HEK293 (cell line): Measurements from ENCODE around the gene ZNF234.
A peak's percentile ranks its signal among the peaks of the same experiment; 100 is the strongest.

Experiments used
- GLI4 ChIP-seq: fragments of 450-650 bp; formaldehyde crosslinking; IDR thresholded peaks from 2 replicates; pipeline ENCODE4 v1.5.1; 2016; ENCODE audit warnings: missing biosample characterization, missing genetic modification characterization
- KLF10 ChIP-seq: fragments of 450-650 bp; IDR thresholded peaks from 2 replicates; pipeline ENCODE4 v1.5.1; 2018; ENCODE audit warnings: missing biosample characterization, mild to moderate bottlenecking, missing genetic modification characterization
- WT1 ChIP-seq: fragments of 450-650 bp; formaldehyde crosslinking; IDR thresholded peaks from 2 replicates; pipeline ENCODE4 v1.5.1; 2016; ENCODE audit warnings: missing biosample characterization, missing genetic modification characterization
- YY1 ChIP-seq: fragments of 450-650 bp; formaldehyde crosslinking; IDR thresholded peaks from 2 replicates; pipeline ENCODE4 v1.5.1; 2018; ENCODE audit warnings: missing biosample characterization, missing genetic modification characterization
- ZFP3 ChIP-seq: fragments of 450-650 bp; formaldehyde crosslinking; IDR thresholded peaks from 2 replicates; pipeline ENCODE4 v1.5.1; 2016; ENCODE audit warnings: low read depth, missing biosample characterization, missing genetic modification characterization
- ZFP41 ChIP-seq: fragments of 450-650 bp; formaldehyde crosslinking; IDR thresholded peaks from 2 replicates; pipeline ENCODE4 v1.5.1; 2016; ENCODE audit warnings: missing biosample characterization, missing genetic modification characterization, borderline replicate concordance
- ZNF10 ChIP-seq: fragments of 450-650 bp; formaldehyde crosslinking; IDR thresholded peaks from 2 replicates; pipeline ENCODE4 v1.5.1; 2017; ENCODE audit warnings: missing biosample characterization, missing genetic modification characterization
- ZNF140 ChIP-seq: fragments of 450-650 bp; formaldehyde crosslinking; IDR thresholded peaks from 2 replicates; pipeline ENCODE4 v1.5.1; 2016; ENCODE audit warnings: missing biosample characterization, missing genetic modification characterization
- ZNF292 ChIP-seq: fragments of 450-650 bp; formaldehyde crosslinking; IDR thresholded peaks from 2 replicates; pipeline ENCODE4 v1.5.1; 2016; ENCODE audit warnings: low read depth, missing biosample characterization, missing genetic modification characterization, borderline replicate concordance
- ZNF350 ChIP-seq: fragments of 450-650 bp; formaldehyde crosslinking; IDR thresholded peaks from 2 replicates; pipeline ENCODE4 v1.5.0; 2017; ENCODE audit warnings: missing biosample characterization, mild to moderate bottlenecking, missing genetic modification characterization
- ZNF423 ChIP-seq: fragments of 450-650 bp; formaldehyde crosslinking; IDR thresholded peaks from 2 replicates; pipeline ENCODE4 v1.5.1; 2016; ENCODE audit warnings: missing biosample characterization, missing genetic modification characterization
- ZNF48 ChIP-seq: fragments of 450-650 bp; formaldehyde crosslinking; IDR thresholded peaks from 2 replicates; pipeline ENCODE4 v1.5.1; 2016; ENCODE audit warnings: missing biosample characterization, missing genetic modification characterization
- ZNF514 ChIP-seq: fragments of 450-650 bp; formaldehyde crosslinking; IDR thresholded peaks from 2 replicates; pipeline ENCODE4 v1.5.1; 2016; ENCODE audit warnings: missing biosample characterization, missing genetic modification characterization
- ZNF521 ChIP-seq: fragments of 450-650 bp; formaldehyde crosslinking; IDR thresholded peaks from 2 replicates; pipeline ENCODE4 v1.5.1; 2017; ENCODE audit warnings: missing biosample characterization, mild to moderate bottlenecking, missing genetic modification characterization
- ZNF529 ChIP-seq: fragments of 450-650 bp; formaldehyde crosslinking; IDR thresholded peaks from 2 replicates; pipeline ENCODE4 v1.5.1; 2017; ENCODE audit warnings: missing genetic modification characterization, missing biosample characterization; ENCODE audit not compliant: insufficient replicate concordance
- ZNF548 ChIP-seq: fragments of 450-650 bp; formaldehyde crosslinking; IDR thresholded peaks from 2 replicates; pipeline ENCODE4 v1.5.1; 2016; ENCODE audit warnings: missing biosample characterization, missing genetic modification characterization
- ZNF549 ChIP-seq: fragments of 450-650 bp; IDR thresholded peaks from 2 replicates; pipeline ENCODE4 v1.5.1; 2018; ENCODE audit warnings: missing biosample characterization, missing genetic modification characterization, mild to moderate bottlenecking, inconsistent platforms, moderate library complexity
- ZNF596 ChIP-seq: fragments of 450-650 bp; IDR thresholded peaks from 2 replicates; pipeline ENCODE4 v1.5.0; 2018; ENCODE audit warnings: missing biosample characterization, mild to moderate bottlenecking, missing genetic modification characterization, moderate library complexity
- ZNF623 ChIP-seq: fragments of 450-650 bp; formaldehyde crosslinking; IDR thresholded peaks from 2 replicates; pipeline ENCODE4 v1.5.1; 2016; ENCODE audit warnings: missing biosample characterization, missing genetic modification characterization
- ZNF658 ChIP-seq: fragments of 450-650 bp; formaldehyde crosslinking; IDR thresholded peaks from 2 replicates; pipeline ENCODE4; 2016; ENCODE audit warnings: missing biosample characterization, missing genetic modification characterization
- ZNF777 ChIP-seq: fragments of 450-650 bp; formaldehyde crosslinking; IDR thresholded peaks from 2 replicates; pipeline ENCODE4 v1.5.1; 2017; ENCODE audit warnings: missing biosample characterization, missing genetic modification characterization, borderline replicate concordance
- ZNF843 ChIP-seq: fragments of 450-650 bp; formaldehyde crosslinking; IDR thresholded peaks from 2 replicates; pipeline ENCODE4 v1.5.1; 2016; ENCODE audit warnings: missing biosample characterization, missing genetic modification characterization
- TF ChIP-seq, protein P1 (sequence below): fragments of 450-650 bp; formaldehyde crosslinking; IDR thresholded peaks from 2 replicates; pipeline ENCODE4 v1.5.1; 2016; ENCODE audit warnings: missing biosample characterization, missing genetic modification characterization
- TF ChIP-seq, protein P2 (sequence below): fragments of 450-650 bp; formaldehyde crosslinking; IDR thresholded peaks from 2 replicates; pipeline ENCODE4 v1.5.1; 2016; ENCODE audit warnings: missing biosample characterization, missing genetic modification characterization
- TF ChIP-seq, protein P3 (sequence below): fragments of 450-650 bp; formaldehyde crosslinking; IDR thresholded peaks from 2 replicates; pipeline ENCODE4 v1.5.1; 2016; ENCODE audit warnings: missing biosample characterization, missing genetic modification characterization
- TF ChIP-seq, protein P4 (sequence below): fragments of 450-650 bp; formaldehyde crosslinking; IDR thresholded peaks from 2 replicates; pipeline ENCODE4 v1.5.1; 2016; ENCODE audit warnings: missing biosample characterization, missing genetic modification characterization
- TF ChIP-seq, protein P5 (sequence below): fragments of 450-650 bp; formaldehyde crosslinking; IDR thresholded peaks from 2 replicates; pipeline ENCODE4 v1.5.1; 2016; ENCODE audit warnings: missing biosample characterization, missing genetic modification characterization
- TF ChIP-seq, protein P6 (sequence below): fragments of 450-650 bp; formaldehyde crosslinking; IDR thresholded peaks from 2 replicates; pipeline ENCODE4 v1.5.1; 2016; ENCODE audit warnings: missing biosample characterization, missing genetic modification characterization, borderline replicate concordance

ZNF234 gene

DNA sequence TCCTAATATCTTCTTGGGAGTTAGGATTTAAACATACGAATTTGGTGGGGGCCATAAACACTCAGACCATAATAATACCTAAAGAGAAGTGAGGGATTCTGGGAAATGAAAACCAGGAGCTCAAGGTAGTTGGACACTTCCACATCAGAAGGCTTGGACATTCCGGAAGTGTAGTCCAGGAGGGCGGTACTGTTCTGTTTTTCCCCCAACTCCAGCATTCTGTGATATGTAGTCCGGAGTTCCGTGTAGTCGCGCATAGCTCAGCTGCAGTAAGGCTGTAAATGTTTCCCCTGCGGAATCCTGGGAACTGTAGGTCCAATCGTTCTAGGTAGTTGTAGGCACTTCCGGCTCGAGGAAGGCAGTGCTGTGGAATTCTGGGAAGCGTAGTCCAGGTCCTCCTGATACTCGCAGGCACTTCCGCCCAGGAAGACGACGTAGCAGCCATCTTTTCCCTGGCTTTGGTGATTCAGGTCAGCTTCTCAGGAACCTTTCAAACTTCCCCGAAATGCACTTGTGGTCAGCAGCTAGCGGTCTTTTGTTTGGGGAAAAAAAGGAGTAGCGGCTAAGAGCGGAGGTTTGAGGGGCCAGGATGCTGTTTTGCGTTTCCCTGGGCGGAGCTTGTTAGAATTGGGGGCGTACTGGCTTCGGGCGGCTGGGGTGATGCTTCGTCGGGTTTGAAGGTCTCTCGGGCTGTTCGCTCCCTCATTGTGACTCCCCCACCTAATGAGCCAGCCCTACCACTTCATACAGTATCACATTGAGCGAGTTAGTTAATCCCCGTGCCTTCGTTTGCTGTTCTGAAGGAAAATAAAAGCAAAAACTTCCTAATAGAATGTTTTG, 23.5 kb downstream of the ZNF234 start, which contains the start of gene ZNF226 (continued):
- TF ChIP-seq ZNF292 (no peak), ZNF48 (no peak), GLI4 (tag by site-specific recombination) (no peak), ZNF529 (no peak), ZNF596 (tag by site-specific recombination) (no peak), ZFP3 (tag by site-specific recombination) (no peak), ZNF549 (no peak), ZNF423 (tag by site-specific recombination) (no peak), YY1 (tag by site-specific recombination) (peak; percentile 91), ZNF843 (peak; percentile 71), ZFP41 (no peak), ZNF548 (no peak), ZNF658 (tag by site-specific recombination) (no peak), WT1 (tag by site-specific recombination) (peak; percentile 35; the same call in 1 of the 2 replicates), ZNF514 (no peak), ZNF140 (no peak), ZNF521 (no peak), ZNF350 (no peak), KLF10 (tag by site-specific recombination) (peak; percentile 35), ZNF10 (tag by site-specific recombination) (peak; percentile 52; the same call in 1 of the 2 replicates), ZNF623 (tag by site-specific recombination) (0 out of 2 replicates have a peak, but pooled peaks have one; percentile 9), ZNF777 (tag by site-specific recombination) (peak; percentile 82; the same call in 1 of the 2 replicates)
- TF ChIP-seq, protein P1, sequence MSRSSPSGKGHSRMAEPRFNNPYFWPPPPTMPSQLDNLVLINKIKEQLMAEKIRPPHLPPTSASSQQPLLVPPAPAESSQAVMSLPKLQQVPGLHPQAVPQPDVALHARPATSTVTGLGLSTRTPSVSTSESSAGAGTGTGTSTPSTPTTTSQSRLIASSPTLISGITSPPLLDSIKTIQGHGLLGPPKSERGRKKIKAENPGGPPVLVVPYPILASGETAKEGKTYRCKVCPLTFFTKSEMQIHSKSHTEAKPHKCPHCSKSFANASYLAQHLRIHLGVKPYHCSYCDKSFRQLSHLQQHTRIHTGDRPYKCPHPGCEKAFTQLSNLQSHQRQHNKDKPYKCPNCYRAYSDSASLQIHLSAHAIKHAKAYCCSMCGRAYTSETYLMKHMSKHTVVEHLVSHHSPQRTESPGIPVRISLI (tag by site-specific recombination): no peak
- TF ChIP-seq, protein P2, sequence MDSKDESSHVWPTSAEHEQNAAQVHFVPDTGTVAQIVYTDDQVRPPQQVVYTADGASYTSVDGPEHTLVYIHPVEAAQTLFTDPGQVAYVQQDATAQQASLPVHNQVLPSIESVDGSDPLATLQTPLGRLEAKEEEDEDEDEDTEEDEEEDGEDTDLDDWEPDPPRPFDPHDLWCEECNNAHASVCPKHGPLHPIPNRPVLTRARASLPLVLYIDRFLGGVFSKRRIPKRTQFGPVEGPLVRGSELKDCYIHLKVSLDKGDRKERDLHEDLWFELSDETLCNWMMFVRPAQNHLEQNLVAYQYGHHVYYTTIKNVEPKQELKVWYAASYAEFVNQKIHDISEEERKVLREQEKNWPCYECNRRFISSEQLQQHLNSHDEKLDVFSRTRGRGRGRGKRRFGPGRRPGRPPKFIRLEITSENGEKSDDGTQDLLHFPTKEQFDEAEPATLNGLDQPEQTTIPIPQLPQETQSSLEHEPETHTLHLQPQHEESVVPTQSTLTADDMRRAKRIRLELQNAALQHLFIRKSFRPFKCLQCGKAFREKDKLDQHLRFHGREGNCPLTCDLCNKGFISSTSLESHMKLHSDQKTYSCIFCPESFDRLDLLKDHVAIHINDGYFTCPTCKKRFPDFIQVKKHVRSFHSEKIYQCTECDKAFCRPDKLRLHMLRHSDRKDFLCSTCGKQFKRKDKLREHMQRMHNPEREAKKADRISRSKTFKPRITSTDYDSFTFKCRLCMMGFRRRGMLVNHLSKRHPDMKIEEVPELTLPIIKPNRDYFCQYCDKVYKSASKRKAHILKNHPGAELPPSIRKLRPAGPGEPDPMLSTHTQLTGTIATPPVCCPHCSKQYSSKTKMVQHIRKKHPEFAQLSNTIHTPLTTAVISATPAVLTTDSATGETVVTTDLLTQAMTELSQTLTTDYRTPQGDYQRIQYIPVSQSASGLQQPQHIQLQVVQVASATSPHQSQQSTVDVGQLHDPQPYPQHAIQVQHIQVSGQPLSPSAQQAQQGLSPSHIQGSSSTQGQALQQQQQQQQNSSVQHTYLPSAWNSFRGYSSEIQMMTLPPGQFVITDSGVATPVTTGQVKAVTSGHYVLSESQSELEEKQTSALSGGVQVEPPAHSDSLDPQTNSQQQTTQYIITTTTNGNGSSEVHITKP (tag by site-specific recombination): peak; percentile 97
- TF ChIP-seq, protein P3, sequence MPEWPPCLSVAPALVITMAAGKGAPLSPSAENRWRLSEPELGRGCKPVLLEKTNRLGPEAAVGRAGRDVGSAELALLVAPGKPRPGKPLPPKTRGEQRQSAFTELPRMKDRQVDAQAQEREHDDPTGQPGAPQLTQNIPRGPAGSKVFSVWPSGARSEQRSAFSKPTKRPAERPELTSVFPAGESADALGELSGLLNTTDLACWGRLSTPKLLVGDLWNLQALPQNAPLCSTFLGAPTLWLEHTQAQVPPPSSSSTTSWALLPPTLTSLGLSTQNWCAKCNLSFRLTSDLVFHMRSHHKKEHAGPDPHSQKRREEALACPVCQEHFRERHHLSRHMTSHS (tag by site-specific recombination): no peak
- TF ChIP-seq, protein P4, sequence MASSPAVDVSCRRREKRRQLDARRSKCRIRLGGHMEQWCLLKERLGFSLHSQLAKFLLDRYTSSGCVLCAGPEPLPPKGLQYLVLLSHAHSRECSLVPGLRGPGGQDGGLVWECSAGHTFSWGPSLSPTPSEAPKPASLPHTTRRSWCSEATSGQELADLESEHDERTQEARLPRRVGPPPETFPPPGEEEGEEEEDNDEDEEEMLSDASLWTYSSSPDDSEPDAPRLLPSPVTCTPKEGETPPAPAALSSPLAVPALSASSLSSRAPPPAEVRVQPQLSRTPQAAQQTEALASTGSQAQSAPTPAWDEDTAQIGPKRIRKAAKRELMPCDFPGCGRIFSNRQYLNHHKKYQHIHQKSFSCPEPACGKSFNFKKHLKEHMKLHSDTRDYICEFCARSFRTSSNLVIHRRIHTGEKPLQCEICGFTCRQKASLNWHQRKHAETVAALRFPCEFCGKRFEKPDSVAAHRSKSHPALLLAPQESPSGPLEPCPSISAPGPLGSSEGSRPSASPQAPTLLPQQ (tag by site-specific recombination): peak; percentile 75
- TF ChIP-seq, protein P5, sequence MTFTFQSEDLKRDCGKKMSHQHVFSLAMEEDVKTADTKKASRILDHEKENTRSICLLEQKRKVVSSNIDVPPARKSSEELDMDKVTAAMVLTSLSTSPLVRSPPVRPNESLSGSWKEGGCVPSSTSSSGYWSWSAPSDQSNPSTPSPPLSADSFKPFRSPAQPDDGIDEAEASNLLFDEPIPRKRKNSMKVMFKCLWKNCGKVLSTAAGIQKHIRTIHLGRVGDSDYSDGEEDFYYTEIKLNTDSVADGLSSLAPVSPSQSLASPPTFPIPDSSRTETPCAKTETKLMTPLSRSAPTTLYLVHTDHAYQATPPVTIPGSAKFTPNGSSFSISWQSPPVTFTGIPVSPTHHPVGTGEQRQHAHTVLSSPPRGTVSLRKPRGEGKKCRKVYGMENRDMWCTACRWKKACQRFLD (tag by site-specific recombination): no peak
- TF ChIP-seq, protein P6, sequence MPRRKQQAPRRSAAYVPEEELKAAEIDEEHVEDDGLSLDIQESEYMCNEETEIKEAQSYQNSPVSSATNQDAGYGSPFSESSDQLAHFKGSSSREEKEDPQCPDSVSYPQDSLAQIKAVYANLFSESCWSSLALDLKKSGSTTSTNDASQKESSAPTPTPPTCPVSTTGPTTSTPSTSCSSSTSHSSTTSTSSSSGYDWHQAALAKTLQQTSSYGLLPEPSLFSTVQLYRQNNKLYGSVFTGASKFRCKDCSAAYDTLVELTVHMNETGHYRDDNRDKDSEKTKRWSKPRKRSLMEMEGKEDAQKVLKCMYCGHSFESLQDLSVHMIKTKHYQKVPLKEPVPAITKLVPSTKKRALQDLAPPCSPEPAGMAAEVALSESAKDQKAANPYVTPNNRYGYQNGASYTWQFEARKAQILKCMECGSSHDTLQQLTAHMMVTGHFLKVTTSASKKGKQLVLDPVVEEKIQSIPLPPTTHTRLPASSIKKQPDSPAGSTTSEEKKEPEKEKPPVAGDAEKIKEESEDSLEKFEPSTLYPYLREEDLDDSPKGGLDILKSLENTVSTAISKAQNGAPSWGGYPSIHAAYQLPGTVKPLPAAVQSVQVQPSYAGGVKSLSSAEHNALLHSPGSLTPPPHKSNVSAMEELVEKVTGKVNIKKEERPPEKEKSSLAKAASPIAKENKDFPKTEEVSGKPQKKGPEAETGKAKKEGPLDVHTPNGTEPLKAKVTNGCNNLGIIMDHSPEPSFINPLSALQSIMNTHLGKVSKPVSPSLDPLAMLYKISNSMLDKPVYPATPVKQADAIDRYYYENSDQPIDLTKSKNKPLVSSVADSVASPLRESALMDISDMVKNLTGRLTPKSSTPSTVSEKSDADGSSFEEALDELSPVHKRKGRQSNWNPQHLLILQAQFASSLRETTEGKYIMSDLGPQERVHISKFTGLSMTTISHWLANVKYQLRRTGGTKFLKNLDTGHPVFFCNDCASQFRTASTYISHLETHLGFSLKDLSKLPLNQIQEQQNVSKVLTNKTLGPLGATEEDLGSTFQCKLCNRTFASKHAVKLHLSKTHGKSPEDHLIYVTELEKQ (tag by site-specific recombination): peak; percentile 62
